ENCODE results near the gene TRIM7.
"Not testable (repeated sequence)": the region's sequence is repeated elsewhere in the genome, so short reads cannot be mapped to it uniquely, and the experiment has no call there.

TRIM7 gene

GRCh38 chr5:181232593-181232992, 27.6 kb upstream of the TRIM7 start:
- DNase-seq = no peak

DNA sequence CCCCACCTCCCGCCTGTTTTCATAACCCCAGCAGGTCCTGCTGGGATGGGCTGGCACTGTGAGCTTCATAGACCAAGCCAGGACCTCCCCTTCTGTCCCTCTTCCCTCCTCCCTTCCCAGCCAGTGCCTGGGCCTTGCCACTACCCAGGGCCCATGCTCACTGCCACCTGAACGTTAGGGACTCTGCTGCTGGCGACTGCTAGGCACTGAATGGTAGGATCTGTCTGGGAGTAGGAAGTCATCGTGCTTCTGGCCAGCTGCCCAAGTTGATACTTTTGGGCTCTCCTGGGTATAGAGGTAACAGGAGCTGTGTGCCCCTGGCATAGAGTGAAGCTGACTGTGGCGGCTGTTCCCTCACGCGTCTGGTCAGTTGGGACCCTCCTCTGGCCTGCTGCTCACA, 26.4 kb upstream of the TRIM7 start:
- DNase-seq = no peak

- no peak for DNase-seq
These were observed 25.6 kb upstream of the TRIM7 start for GRCh38 chr5:181230551-181230950.

DNA sequence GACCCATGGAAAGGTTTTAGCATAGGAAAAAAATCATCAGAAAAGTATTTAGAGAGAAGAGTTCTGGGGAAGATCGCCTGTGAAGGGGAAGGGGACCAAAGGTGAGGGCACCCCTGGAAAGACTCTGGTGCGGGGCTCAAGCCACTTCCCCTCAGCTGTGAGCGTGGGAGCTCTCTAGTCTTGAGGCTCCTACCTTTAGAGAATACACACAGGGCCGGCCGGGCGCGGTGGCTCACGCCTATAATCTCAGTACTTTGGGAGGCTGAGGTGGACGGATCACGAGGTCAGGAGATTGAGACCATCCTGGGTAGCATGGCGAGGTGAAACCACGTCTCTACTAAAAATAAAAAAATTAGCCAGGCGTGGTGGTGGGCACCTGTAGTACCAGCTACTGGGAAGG, 25.0 kb upstream of the TRIM7 start:
- DNase-seq = no peak

GRCh38 chr5:181224390-181225229, 19.6 kb upstream of the TRIM7 start:
- DNase-seq = no peak

DNA sequence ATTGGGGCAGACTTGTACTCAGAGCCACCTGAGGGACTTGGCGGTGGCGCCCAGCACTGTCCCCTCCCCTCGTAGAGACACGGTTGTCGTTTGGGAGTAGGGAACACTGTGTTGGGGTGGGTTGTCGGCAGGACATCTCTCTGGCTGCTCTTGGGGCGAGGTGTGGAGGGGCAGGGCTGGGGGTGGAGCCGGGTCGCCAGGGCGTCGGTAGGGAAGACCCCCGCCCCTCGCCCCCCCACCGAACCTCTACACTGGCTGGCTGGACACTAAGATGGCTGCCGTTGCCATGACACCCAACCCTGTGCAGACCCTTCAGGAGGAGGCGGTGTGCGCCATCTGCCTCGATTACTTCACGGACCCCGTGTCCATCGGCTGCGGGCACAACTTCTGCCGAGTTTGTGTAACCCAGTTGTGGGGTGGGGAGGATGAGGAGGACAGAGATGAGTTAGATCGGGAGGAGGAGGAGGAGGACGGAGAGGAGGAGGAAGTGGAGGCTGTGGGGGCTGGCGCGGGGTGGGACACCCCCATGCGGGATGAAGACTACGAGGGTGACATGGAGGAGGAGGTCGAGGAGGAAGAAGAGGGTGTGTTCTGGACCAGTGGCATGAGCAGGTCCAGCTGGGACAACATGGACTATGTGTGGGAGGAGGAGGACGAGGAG, 18.9 kb upstream of the TRIM7 start:
- DNase-seq = no peak

- DNase-seq = no peak
These were observed 18.2 kb upstream of the TRIM7 start, which contains the start of gene TRIM41 for GRCh38 chr5:181223058-181223728. Gene TRIM41 (plus strand): TSS chr5:181223281. CDS start chr5:181224000, 719 bp downstream.

- DNase-seq = no peak
These were observed 17.6 kb upstream of the TRIM7 start for GRCh38 chr5:181222630-181223057.

DNA sequence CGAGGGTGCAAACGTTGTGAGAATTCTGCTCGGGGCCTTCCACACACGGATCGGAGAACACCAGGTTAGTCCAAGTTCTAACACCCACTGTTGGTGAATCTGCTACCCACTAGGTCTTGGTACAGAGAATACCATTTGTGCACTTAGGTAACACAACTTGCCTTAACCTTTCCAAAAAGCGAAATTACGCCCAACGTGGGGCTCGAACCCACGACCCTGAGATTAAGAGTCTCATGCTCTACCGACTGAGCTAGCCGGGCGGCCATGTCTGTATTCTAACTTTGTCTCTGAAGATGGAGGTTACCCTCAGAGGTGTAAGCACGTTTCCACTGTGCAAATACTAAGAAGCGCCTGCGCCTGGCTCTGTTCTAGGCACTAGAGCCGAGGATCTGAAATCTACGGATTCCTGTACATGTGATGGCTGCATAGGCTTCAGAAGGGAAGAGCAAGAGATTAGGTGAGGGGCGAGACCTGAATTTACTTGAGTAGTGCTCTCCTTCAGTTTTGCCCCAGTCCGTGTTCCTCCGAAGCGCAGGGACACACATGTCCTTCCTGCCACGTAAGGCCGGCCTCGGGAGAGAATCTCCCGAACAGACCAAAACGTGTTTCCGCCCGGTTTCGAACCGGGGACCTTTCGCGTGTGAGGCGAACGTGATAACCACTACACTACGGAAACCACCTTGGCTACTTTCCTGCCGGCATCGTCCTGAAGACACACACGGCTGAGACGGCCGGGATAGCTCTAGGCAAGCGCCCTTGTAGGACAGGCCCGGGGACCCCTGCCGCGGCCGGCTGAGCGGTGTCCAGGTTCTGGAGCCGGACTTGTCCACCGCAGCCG, 17.0 kb upstream of the TRIM7 start:
- DNase-seq = no peak

- no peak for DNase-seq
These were observed 16.3 kb upstream of the TRIM7 start for GRCh38 chr5:181221105-181221791.

DNA sequence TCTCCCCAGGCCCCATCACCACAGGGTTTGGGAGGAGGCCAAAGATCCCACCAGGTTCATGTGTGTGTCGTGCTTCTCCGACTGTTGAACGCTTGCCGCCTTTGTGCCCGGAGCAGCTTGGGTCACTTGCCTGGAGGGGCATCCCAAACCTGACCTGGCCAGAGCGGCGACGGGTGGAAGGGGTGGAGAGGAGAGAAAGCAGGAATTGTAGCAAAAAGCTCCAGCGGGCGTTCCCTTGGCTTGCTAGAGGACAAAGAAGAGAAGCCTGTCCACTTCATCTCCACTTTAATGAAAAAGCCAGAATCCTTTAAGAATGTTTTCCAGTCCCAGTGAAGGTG, 15.2 kb upstream of the TRIM7 start:
- DNase-seq = no peak

- no peak for DNase-seq
These were observed 14.5 kb upstream of the TRIM7 start for GRCh38 chr5:181219262-181220177.

DNA sequence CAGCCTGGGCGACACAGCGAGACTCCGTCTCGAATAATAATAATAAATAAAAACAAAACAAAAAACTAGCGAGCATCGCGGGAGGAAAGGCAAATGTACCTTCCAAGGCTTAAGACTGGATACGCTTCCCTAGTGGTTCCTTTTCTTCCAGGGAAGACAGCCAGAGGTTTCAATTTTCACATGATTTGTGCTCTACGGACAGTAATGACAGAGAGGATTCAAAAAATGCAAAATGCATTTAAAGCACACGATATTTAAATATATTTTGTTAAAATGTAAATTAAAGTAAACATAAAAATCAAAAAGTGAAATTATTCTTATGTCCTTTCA, 13.8 kb upstream of the TRIM7 start:
- no peak for DNase-seq

- no peak for DNase-seq
These were observed 12.7 kb upstream of the TRIM7 start for GRCh38 chr5:181217803-181218062.

- no peak for DNase-seq
These were observed 12.3 kb upstream of the TRIM7 start for GRCh38 chr5:181217111-181217802.

DNA sequence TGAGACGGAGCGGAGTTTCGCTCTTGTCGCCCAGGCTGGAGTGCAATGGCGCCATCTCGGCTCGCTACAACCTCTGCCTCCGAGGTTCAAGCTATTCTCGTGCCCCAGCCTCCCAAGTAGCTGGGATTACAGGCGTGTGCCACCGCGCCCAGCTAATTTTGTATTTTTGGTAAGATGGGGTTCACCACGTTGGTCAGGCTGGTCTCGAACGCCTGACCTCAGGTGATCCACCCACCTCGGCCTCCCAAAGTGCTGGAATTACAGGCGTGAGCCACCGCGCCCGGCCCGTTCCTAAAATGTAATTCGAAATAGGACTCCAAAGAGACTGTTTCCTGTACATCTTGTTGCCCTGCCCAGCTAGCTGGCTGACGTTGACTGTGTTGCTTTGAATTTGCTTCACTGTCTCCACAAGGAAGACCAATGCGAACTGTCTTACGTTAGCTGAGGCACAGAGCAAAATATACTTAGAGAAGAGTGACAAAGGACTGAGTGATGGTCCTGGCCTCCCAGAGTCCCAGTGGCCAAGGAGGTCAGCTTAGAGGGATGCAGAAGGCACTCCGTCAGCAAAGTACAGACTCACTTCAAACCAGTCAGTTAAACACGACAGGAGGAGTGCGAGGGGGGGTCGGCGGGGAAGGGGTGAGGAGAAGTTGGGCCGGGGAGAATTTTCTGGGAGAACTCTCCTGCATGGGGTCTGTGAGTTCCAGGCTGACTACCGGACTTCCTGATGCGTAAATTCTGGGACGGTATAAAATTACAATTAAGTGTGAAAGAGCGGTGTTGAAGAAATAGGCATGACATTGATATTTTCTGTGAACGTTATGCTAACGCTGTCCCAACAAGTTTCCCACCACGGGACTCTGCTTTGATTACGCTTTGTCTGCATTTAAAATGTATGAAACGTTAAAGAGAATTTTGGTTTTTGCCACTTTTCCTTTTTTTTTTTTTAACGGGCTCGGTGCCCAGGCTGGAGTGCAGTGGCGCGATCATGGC, 11.3 kb upstream of the TRIM7 start:
- no peak for DNase-seq

- not testable (repeated sequence) for DNase-seq
These were observed 9.3 kb upstream of the TRIM7 start for GRCh38 chr5:181214249-181214648.

DNA sequence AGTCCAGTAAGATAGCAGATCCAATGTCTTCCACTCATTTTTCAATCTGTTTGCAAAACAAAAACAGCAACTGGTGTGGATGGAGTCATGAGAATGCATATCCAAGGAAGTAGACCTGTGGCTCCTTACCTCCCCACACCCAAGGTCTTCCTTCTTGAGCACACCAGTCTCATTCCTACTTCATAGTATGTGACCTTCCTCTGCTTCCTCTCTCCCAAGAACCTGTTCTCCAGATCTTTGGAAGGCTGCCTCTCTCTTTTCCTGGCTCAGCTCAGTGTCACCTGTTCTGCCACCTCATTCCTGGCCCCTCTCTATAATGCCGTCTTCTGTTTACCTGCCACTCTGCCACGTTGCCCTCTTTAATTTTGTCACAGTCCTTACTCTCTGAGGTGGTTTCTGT, 7.9 kb upstream of the TRIM7 start:
- DNase-seq = no peak

GRCh38 chr5:181212080-181212479, 7.1 kb upstream of the TRIM7 start:
- no peak for DNase-seq

DNA sequence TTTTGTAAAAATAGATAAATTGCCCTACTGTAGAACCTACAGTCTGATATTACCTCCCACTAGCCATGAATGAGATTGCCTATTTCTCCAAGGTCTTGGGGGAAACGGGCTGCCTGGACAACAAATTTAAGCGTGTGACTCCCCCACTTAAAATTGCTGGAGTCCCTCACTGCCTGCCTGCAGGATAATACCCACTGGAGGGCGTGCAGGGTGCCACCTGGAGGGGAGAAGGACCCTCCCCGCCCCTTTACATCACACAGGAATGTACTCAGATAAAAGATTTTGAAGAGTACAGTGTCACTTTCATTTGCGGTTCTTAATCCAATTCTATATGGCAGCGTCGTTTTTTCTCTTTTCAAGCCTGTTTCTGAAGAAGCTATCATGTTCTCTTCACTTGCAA, 6.2 kb upstream of the TRIM7 start:
- no peak for DNase-seq

Data from DMS153 (cell line).